GM18517 (cell line): ENCODE data around the gene NOP14.
A peak's percentile ranks its signal among the peaks of the same experiment; 100 is the strongest.
"Not testable (repeated sequence)": the region's sequence is repeated elsewhere in the genome, so short reads cannot be mapped to it uniquely, and the experiment has no call there.

Source experiments
- ATAC-seq: cut with Tn5 transposase; IDR thresholded peaks from one replicate; pipeline ENCODE4 v1.9.1; 2021; ENCODE audit warnings: mild to moderate bottlenecking, moderate library complexity; ENCODE audit not compliant: unreplicated experiment

The NOP14 gene

DNA sequence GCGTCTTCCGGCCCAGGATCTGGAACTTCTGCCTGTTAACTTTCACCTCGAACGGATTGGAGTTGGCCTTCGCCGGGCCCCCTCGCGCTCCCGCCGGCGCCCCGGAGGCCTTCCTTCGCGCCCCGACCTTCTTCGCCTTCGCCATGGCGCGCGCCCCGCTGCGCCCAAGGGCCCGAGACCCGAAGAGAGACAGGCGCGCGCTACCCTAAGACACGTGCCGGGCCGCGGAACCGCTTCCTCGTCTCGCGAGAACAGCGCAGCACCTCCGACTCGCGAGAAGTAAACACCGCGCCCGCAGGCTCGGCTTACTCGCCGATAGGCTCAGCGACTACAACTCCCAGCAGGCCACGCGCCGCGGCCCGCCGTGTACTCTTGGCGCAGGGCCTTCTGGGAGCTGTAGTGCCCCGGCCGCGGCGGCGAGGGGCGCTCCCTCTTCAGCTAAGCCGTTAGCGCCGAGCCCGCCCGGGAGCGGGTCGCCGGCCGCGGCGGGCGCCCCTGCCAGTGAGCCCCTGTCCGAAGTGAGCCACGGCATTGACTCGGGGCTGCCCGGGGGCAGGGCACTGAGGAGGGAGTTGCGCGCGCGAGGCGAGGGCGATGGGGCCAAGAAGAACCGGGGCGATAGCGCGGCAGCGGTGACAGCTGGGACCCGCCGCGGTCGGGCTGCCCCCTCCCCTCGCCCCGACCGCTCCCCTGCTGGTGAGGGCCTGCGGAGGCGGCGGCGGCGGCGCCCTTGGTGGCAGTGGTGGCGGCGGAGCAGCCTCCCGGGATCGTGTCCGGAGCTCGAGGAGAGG is at the start of gene NOP14, which contains the start of gene GRK4:
TSS of gene NOP14 (minus strand) at position 232 of the 791 bp plus-strand sequence. CDS start at position 145, 87 bp downstream.
TSS of gene GRK4 (plus strand) at position 397 of the 791 bp plus-strand sequence. CDS start 500 bp downstream, outside the sequence.
- peak; percentile 78 for ATAC-seq

- no peak for ATAC-seq
Observed at GRCh38 chr4:3011456-3012220, 48.4 kb upstream of the NOP14 start.

- no peak for ATAC-seq
Observed at GRCh38 chr4:3010998-3011397, 47.8 kb upstream of the NOP14 start.

- ATAC-seq: no peak
Observed at GRCh38 chr4:3010577-3010976, 47.4 kb upstream of the NOP14 start.

GRCh38 chr4:3009422-3009821 is 46.2 kb upstream of the NOP14 start:
- no peak for ATAC-seq

GRCh38 chr4:3007724-3008123 is 44.5 kb upstream of the NOP14 start:
- ATAC-seq: no peak

DNA sequence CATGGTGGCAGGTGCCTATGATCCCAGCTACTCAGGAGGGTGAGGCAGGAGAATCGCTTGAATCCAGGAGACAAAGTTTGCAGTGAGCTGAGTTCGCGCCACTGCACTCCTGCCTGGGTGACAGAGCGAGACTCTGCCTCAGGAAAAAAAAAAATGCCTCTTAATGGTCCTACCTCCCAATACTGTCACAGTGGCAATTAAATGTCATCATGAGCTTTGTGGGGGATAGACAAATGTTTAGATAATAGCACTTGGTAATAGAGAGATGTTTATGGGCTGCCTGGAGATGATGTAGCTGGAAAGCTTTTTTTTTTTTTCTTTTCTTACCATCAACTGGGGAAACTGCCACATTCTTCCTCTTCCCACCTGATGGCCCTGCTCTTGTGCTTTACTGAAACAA is 33.2 kb upstream of the NOP14 start:
- no peak for ATAC-seq

- ATAC-seq: no peak
Observed at GRCh38 chr4:2995546-2996265, 32.5 kb upstream of the NOP14 start.

- ATAC-seq: no peak
Observed at GRCh38 chr4:2994917-2995316, 31.7 kb upstream of the NOP14 start.

DNA sequence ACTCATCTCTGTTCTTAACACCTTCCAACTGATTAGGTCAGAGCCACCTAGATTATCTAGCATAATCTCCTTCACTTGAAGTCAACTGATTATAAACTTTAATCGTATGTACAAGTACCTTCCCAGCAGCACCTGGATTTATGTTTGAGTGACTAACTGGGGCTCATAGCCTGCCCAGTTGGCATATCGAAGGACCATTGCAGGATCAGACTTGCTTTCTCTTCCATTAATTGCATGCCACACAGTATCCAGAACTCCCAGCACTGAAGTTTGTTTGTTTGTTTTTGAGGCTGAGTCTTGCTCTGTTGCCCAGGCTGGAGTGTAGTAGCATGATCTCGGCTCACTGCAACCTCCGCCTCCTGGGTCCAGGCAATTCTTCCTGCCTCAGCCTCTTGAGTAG is 28.0 kb upstream of the NOP14 start:
- no peak for ATAC-seq

GRCh38 chr4:2983715-2984114 is 20.5 kb upstream of the NOP14 start:
- ATAC-seq: not testable (repeated sequence)

GRCh38 chr4:2982012-2982411 is 18.8 kb upstream of the NOP14 start:
- ATAC-seq: no peak

DNA sequence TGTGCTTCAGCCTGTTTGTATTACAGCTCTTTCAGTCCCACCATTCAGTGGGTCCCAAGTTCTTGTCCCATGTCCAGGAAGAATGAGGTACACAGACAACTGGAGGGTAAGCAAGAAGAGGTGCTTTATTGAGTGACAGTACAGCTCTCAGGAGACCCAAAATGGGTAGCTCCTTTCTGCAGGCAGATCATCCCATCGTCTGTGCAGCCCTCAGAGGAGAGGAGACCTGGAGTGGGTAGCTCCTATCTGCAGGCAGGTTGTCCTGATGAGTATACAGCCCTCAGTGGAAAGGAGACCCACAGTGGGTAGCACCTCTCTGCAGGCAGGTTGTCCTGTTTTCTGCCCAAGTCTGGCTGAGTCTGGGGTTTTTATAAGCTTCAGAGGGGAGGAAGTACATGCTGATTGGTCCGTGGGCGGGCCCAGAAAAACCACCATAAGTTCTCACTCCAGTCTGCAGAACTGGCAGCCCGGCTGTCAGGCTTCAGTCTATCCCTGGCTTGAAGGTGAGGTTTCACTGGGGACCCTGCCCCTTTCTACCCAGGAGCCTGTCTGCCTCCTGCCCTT is 18.1 kb upstream of the NOP14 start:
- no peak for ATAC-seq

- no peak for ATAC-seq
Observed at GRCh38 chr4:2977211-2978088, 14.2 kb upstream of the NOP14 start.

- ATAC-seq: no peak
Observed at GRCh38 chr4:2971275-2971674, 8.1 kb upstream of the NOP14 start.

GRCh38 chr4:2968381-2968780 is 5.2 kb upstream of the NOP14 start:
- ATAC-seq: no peak

GRCh38 chr4:2965262-2965661 is 2.1 kb upstream of the NOP14 start:
- no peak for ATAC-seq

DNA sequence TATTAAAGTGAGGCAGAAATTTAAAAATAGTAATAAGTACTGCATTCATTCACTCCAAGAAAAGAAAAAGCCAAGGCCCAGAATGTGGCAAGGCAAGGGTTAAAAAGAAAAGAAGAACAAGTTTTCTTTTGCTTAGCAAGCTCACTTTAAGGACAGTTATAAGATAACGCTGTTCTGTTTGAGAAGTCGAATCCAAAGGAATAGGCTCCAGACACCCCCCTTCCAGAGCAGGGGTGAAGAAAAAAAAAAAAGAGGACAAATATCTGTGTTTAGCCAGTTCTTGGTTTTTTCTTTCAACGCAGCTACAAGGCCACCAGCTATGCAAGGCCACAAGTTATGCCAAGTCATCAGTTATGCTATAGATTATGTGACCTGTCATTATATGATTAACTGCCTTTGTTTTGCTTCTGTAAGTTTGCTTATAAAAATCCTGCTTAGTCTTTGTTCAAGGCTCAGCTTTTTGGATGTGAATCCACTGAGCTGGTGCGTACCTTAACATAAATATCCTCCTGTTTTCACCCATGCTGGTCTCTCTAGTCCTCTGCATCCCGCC is 1.6 kb upstream of the NOP14 start:
- no peak for ATAC-seq

GRCh38 chr4:2963966-2964471 is 813 bp upstream of the NOP14 start:
- ATAC-seq: no peak
